ENCODE data around the gene USP5. TPM values are rescaled to one million over a fixed set of nuclear protein-coding genes. Genes with fewer than 3 reads are reported as not detected.

USP5 gene
- 100 to 1,000 TPM in 1 of 2 donors, 10 to 100 TPM in 1; 91.7 to 105 TPM for total RNA-seq

- Mint-ChIP-seq H3K4me1 (ENCODE audit: low read depth in 2 of 2) (peaks cover 26 to 43% of the 10 kb centered on the region in 2 donors), H3K27me3 (no peaks in the 10 kb centered on the region), H3K9me3 (no peaks in the 10 kb centered on the region), H3K27ac (peak within 1 kb of the TSS; percentile 91 to 93), H3K36me3 (peaks cover under 1% of the 10 kb centered on the region), H3K4me3 (peak within 1 kb of the TSS; percentile 94)
- DNase-seq (ENCODE audit: low spot score) (peak; percentile 99), ATAC-seq (peak; percentile 90 to 91)
Measured at GRCh38 chr12:6851921-6852650, at the start of gene USP5. Gene USP5, plus strand, starts transcription at chr12:6852150. Its CDS starts 30 bp downstream, at chr12:6852180.

DNA sequence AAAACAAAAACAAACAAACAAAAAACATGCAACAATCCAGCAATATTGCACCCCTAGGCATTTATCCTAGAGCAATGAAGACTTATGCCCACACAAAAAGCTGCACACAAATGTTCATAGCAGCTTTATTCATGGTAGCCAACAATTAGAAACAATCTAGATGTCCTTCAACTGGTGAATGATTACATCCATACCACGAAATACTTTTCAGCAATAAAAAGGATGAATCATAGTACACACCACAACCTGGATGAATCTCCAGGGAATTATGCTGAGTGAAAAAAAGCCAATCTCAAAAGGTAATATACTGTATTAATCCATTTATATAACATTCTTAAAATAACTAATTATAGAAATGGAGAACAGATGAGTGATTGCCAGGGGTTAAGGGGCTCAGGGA is 44.8 kb upstream of the USP5 start:
- no peaks in the 10 kb centered on the region for H3K9me3 Mint-ChIP-seq
- H3K27ac Mint-ChIP-seq = no peak overlapping the region
- H3K36me3 Mint-ChIP-seq = no peaks in the 10 kb centered on the region
- no peak overlapping the region for H3K4me3 Mint-ChIP-seq
- DNase-seq (ENCODE audit: low spot score) = no peak
- H3K4me1 Mint-ChIP-seq (ENCODE audit: low read depth in 2 of 2) = no peaks in the 10 kb centered on the region
- ATAC-seq = no peak
- H3K27me3 Mint-ChIP-seq = peaks cover 5 to 11% of the 10 kb centered on the region in 2 donors

DNA sequence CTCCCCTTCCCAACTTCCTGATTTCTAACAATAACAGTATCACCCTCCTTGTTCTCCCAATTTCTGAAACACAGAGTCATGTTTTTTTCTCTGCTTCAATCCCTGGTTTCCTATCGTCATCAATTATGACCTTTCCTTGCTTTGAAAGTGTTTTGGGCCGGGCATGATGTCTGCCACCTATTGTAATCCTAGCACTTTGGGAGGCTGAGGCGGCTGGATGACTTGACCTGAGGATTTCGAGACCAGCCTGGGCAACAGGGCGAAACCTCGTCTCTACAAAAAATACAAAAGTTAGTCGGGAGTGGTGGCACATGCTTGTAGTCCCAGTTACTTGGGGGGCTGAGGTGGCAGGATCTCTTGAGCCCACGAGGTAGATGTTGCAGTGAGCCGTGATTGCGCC is 42.9 kb upstream of the USP5 start:
- Mint-ChIP-seq H3K4me1 (ENCODE audit: low read depth in 2 of 2) (no peaks in the 10 kb centered on the region), H3K36me3 (no peaks in the 10 kb centered on the region), H3K4me3 (no peak overlapping the region), H3K27me3 (peaks cover 13 to 16% of the 10 kb centered on the region in 2 donors), H3K9me3 (no peaks in the 10 kb centered on the region), H3K27ac (no peak overlapping the region)
- DNase-seq (ENCODE audit: low spot score) (no peak), ATAC-seq (no peak)

DNA sequence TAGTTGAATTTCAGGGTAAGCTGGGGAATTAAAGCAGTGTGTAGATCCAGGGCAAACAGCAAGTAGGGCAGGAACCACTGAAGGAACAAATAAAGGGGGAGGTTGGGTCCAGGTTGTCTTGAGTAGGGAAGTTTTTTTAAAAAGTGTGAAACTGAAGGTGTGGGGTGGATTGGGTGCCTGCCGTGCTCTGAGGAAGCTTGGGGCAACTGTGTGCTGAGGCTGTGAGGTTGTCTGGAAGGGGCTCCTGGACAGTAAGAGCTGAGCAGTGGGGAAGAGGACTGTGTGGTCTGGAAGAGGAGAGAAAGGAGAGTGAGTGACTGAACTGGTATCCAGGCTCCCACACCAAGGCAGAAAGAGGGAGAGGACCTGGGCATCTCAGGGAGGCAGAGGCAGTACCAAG is 41.2 kb upstream of the USP5 start:
- Mint-ChIP-seq H3K9me3 (no peaks in the 10 kb centered on the region), H3K4me3 (no peak overlapping the region), H3K27ac (no peak overlapping the region), H3K36me3 (no peaks in the 10 kb centered on the region), H3K27me3 (peaks cover 13 to 18% of the 10 kb centered on the region in 2 donors), H3K4me1 (ENCODE audit: low read depth in 2 of 2) (no peaks in the 10 kb centered on the region)
- no peak for ATAC-seq
- DNase-seq (ENCODE audit: low spot score) = no peak

- ATAC-seq (no peak), DNase-seq (ENCODE audit: low spot score) (no peak)
- H3K36me3 Mint-ChIP-seq = no peaks in the 10 kb centered on the region
- no peaks in the 10 kb centered on the region for H3K9me3 Mint-ChIP-seq
- no peaks in the 10 kb centered on the region for H3K4me1 Mint-ChIP-seq (ENCODE audit: low read depth in 2 of 2)
- H3K4me3 Mint-ChIP-seq = no peak overlapping the region
- peaks cover 18 to 19% of the 10 kb centered on the region in 2 donors for H3K27me3 Mint-ChIP-seq
- H3K27ac Mint-ChIP-seq = no peak overlapping the region
Measured at GRCh38 chr12:6813363-6813762, 38.6 kb upstream of the USP5 start.

- H3K27me3 Mint-ChIP-seq = peaks cover 17 to 22% of the 10 kb centered on the region in 2 donors
- H3K36me3 Mint-ChIP-seq = no peaks in the 10 kb centered on the region
- H3K27ac Mint-ChIP-seq = no peak overlapping the region
- no peak overlapping the region for H3K4me3 Mint-ChIP-seq
- ATAC-seq = no peak
- peaks cover 0 to 3% of the 10 kb centered on the region in 2 donors for H3K4me1 Mint-ChIP-seq (ENCODE audit: low read depth in 2 of 2)
- H3K9me3 Mint-ChIP-seq = no peaks in the 10 kb centered on the region
- DNase-seq (ENCODE audit: low spot score) = no peak
Measured at GRCh38 chr12:6816598-6816997, 35.4 kb upstream of the USP5 start.

DNA sequence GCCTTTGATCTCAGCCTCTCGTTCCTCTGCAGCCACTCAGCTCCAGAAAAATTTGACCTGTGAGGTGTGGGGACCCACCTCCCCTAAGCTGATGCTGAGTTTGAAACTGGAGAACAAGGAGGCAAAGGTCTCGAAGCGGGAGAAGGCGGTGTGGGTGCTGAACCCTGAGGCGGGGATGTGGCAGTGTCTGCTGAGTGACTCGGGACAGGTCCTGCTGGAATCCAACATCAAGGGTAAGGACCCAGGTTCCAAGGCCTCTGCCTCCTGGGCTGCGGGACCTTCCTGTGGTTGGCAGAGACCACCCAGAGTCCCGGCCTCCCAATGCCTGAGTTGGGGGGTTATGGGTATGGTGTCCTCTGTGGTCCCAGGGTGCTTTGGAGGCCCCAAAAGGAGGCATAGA is 34.9 kb upstream of the USP5 start:
- Mint-ChIP-seq H3K4me3 (no peak overlapping the region), H3K27ac (no peak overlapping the region), H3K9me3 (no peaks in the 10 kb centered on the region), H3K36me3 (no peaks in the 10 kb centered on the region), H3K4me1 (ENCODE audit: low read depth in 2 of 2) (peaks cover 0 to 6% of the 10 kb centered on the region in 2 donors), H3K27me3 (peaks cover 20 to 23% of the 10 kb centered on the region in 2 donors)
- no peak for ATAC-seq
- DNase-seq (ENCODE audit: low spot score) = no peak

- no peak for DNase-seq (ENCODE audit: low spot score)
- H3K4me1 Mint-ChIP-seq (ENCODE audit: low read depth in 2 of 2) = peaks cover 0 to 7% of the 10 kb centered on the region in 2 donors
- H3K36me3 Mint-ChIP-seq = no peaks in the 10 kb centered on the region
- no peak for ATAC-seq
- H3K27ac Mint-ChIP-seq = no peak overlapping the region
- H3K27me3 Mint-ChIP-seq = peaks cover 22 to 30% of the 10 kb centered on the region in 2 donors
- H3K4me3 Mint-ChIP-seq = no peak overlapping the region
- H3K9me3 Mint-ChIP-seq = no peaks in the 10 kb centered on the region
Measured at GRCh38 chr12:6817662-6818157, 34.2 kb upstream of the USP5 start.

DNA sequence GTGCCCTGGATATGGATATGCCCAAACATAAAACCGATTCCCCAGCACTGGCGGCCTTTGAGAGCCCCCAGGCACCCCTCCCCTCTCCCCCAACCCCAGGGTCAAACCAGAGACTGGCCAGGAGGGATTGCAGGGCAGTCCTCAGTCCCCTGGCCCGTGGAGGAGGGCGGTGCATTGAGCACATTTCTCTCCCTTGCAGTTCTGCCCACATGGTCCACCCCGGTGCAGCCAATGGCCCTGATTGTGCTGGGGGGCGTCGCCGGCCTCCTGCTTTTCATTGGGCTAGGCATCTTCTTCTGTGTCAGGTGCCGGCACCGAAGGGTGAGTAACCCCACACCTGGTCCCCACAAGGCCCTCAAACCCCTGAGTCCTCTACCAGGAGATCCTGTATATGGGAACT is 33.7 kb upstream of the USP5 start:
- H3K4me3 Mint-ChIP-seq = no peak overlapping the region
- H3K27ac Mint-ChIP-seq = no peak overlapping the region
- H3K9me3 Mint-ChIP-seq = no peaks in the 10 kb centered on the region
- ATAC-seq (no peak), DNase-seq (ENCODE audit: low spot score) (no peak)
- peaks cover 27 to 33% of the 10 kb centered on the region in 2 donors for H3K27me3 Mint-ChIP-seq
- H3K4me1 Mint-ChIP-seq (ENCODE audit: low read depth in 2 of 2) = peaks cover 0 to 11% of the 10 kb centered on the region in 2 donors
- no peaks in the 10 kb centered on the region for H3K36me3 Mint-ChIP-seq

DNA sequence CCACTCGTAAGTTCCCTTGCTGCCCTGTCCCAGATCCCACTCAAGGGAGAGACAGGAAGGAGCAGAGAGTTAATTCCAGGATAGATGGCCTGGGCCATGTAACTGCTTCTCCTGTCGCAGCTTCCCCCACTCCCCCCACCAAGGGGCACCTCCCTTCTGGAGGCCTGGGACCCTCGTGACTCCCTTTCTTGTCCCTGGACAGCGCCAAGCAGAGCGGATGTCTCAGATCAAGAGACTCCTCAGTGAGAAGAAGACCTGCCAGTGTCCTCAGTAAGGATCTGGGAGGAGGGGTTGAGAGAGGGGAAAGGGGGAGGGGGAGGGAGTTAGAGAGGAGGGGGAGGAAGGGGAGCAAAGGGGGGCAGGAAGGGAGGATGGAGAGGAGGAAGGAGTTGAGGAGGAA is 33.3 kb upstream of the USP5 start:
- Mint-ChIP-seq H3K36me3 (no peaks in the 10 kb centered on the region), H3K27me3 (peaks cover 29 to 30% of the 10 kb centered on the region in 2 donors), H3K4me1 (ENCODE audit: low read depth in 2 of 2) (peaks cover 0 to 11% of the 10 kb centered on the region in 2 donors), H3K9me3 (no peaks in the 10 kb centered on the region), H3K4me3 (no peak overlapping the region), H3K27ac (no peak overlapping the region)
- no peak for DNase-seq (ENCODE audit: low spot score)
- ATAC-seq = no peak

GRCh38 chr12:6819106-6820030 is 32.6 kb upstream of the USP5 start:
- Mint-ChIP-seq H3K27me3 (peaks cover 27 to 29% of the 10 kb centered on the region in 2 donors), H3K27ac (no peak overlapping the region), H3K36me3 (no peaks in the 10 kb centered on the region), H3K9me3 (no peaks in the 10 kb centered on the region), H3K4me1 (ENCODE audit: low read depth in 2 of 2) (peaks cover 0 to 11% of the 10 kb centered on the region in 2 donors), H3K4me3 (no peak overlapping the region)
- ATAC-seq (no peak), DNase-seq (ENCODE audit: low spot score) (no peak)

DNA sequence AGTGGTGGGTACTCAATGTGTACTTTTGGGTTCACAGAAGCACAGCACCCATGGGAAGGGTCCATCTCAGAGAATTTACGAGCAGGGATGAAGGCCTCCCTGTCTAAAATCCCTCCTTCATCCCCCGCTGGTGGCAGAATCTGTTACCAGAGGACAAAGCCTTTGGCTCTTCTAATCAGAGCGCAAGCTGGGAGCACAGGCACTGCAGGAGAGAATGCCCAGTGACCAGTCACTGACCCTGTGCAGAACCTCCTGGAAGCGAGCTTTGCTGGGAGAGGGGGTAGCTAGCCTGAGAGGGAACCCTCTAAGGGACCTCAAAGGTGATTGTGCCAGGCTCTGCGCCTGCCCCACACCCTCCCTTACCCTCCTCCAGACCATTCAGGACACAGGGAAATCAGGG is 31.8 kb upstream of the USP5 start:
- peaks cover under 1 to 11% of the 10 kb centered on the region in 2 donors for H3K4me1 Mint-ChIP-seq (ENCODE audit: low read depth in 2 of 2)
- no peaks in the 10 kb centered on the region for H3K36me3 Mint-ChIP-seq
- H3K9me3 Mint-ChIP-seq = no peaks in the 10 kb centered on the region
- H3K27me3 Mint-ChIP-seq = peaks cover 31 to 37% of the 10 kb centered on the region in 2 donors
- ATAC-seq (no peak), DNase-seq (ENCODE audit: low spot score) (no peak)
- no peak overlapping the region for H3K27ac Mint-ChIP-seq
- no peak overlapping the region for H3K4me3 Mint-ChIP-seq

GRCh38 chr12:6821591-6822425 is 30.1 kb upstream of the USP5 start, which contains the start of gene GPR162:
Gene GPR162, plus strand, starts transcription at chr12:6821821. Its CDS starts 2,078 bp downstream, at chr12:6823899.
- no peak for DNase-seq (ENCODE audit: low spot score)
- Mint-ChIP-seq H3K36me3 (no peaks in the 10 kb centered on the region), H3K4me1 (ENCODE audit: low read depth in 2 of 2) (peaks cover 7 to 15% of the 10 kb centered on the region in 2 donors), H3K4me3 (peak within 1 kb of the TSS; percentile 36), H3K27me3 (peaks cover 45 to 52% of the 10 kb centered on the region in 2 donors), H3K9me3 (no peaks in the 10 kb centered on the region), H3K27ac (peak within 1 kb of the TSS in 1 of 2 donors; percentile 34)
- ATAC-seq = no peak
